HG03432 (cell line): ENCODE results near the gene ABCG4.

Source experiments
- ATAC-seq: cut with Tn5 transposase; IDR thresholded peaks from one replicate; pipeline ENCODE4 v1.9.1; 2021; ENCODE audit warnings: mild to moderate bottlenecking, moderate library complexity; ENCODE audit not compliant: unreplicated experiment

Gene ABCG4

DNA sequence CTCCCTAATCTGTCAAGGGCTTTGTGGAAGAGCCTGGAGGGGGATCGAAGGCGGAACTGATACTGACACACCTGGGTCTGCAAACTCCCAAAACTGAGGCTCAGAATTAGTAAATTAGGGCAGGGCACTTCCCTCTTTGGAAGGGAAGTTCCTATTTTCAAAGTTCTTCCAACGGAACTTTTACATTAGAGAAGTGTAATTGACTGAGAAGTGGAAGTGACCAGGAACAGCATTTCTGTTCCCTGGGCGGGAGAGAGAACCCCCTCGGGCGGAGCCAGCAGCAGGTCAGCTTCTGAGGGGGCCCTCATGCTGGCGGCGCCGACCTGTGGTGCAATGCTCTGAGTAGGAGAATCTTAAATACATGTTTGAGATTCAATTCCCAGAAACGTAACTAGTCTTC, 56.2 kb downstream of the ABCG4 start:
- ATAC-seq: no peak

DNA sequence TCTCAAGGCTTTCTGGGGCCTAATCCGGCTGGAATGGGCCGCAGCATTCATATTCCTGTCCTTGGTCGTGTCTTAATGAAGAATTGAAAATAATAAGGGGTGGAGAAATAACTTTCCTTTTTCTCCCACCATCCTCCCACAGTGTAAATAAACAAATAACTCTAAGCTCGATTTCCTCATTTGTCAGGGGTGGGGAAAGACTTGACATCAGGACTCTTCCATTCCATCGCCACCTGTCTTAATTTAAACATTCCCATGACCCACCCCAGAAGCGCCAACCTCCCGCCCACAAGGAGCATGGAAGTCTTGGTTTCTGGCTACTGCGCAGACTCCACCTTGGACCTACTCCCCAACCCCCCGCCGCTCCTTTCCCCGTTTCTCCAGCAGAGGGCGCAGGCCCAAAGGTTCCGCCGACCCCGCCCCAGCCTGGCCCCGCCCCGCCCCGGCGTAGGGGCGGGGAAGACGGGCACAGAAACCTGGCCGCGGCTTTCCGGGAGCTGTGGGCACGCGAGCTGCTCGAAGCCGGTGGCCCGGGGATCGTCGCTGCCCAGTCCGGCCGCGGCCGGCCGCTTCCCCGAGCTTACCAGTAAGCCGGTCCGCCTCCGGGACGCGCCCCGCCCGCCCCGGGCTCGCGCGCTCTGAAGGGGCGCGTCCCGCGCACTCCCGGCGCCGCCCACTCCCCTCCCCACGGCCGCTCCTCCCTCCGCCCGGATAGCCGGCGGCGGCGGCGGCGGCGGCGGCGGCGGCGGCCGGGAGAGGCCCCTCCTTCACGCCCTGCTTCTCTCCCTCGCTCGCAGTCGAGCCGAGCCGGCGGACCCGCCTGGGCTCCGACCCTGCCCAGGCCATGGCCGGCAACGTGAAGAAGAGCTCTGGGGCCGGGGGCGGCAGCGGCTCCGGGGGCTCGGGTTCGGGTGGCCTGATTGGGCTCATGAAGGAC, 57.0 kb downstream of the ABCG4 start, which contains the start of gene CBL:
Gene CBL, plus strand, starts transcription at position 766 of the 937 bp plus-strand sequence. Its CDS starts 79 bp downstream, at position 845.
- ATAC-seq: peak; percentile 86

DNA sequence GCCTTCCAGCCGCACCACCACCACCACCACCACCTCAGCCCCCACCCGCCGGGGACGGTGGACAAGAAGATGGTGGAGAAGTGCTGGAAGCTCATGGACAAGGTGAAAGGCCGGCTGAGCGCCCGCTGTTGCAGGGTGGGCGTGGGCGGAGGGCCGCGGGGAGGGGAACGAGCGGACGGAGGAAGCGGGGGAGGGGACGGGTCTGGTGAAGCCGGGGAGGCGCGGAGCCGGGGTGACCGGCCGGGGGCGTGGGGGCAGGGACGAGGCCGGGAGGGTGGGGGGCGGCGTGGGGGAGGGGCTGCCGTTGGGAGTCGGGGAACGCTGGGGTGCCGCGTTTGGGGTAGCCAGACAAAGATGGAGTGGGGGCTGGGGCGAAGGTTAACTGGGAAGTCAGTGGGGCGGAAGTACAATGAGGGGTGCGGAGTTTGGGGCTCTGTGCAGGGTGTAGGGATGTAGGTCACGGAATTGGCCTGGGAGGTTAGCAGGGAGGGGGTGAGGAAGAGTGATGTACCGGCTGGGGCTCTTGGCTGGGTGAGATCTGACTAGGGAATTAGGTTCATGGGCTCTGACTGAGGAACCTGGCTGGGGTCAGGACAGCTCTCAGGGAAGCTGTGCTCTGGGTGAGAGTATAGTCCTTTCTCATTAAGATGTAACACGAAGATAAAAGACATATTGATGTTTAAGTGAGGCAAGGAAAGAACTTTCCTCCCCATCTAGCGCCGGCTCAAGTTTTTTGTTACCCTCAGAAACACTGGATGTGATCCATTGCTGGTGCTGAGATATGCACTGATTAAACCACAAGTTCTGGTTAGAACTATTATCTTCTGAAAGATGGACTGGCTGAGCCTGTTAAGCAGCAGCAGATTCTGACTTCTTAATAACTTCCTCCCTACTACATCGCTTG, 57.9 kb downstream of the ABCG4 start:
- ATAC-seq: peak; percentile 38

DNA sequence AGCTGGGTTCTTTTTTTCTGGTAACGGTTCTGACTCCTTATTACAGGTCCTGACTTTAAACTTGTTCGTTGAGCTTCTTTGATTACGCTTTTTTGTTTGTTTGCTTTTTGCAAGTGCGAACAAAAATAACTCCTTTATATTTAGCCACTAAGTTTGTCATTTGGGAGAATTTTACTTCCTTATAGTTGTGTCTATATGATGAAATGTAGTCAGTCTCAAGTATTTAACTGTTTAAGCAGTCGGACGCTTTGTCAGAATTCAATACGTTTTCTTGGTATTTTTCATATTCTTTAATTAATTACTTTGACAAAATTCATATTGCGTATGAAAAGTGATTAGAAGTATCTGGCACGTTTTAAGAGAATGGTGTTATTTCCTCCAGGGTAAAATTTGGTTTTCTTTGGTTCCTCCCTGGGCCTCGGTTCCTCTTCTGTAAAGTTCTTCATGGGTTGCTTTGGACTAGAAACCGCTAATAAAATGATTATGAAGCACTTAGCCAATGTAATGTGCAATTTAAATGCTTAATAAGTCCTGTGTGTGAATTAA, 58.6 kb downstream of the ABCG4 start:
- no peak for ATAC-seq

DNA sequence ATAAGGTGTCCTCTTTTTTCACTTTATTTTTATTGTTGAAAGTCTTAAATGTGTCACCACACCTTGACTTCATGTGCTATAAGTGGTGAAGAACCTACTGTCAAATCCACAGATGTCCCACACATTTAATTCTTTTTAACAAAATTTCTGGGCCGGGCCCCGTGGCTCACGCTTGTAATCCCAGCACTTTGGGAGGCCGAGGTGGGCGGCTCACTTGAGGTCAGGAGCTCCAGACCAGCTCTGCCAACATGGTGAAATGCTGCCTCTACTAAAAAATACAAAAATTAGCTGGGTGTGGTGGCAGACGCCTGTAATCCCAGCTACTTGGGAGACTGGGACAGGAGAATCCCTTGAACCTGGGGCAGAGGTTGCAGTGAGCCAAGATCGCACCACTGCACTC, 60.3 kb downstream of the ABCG4 start:
- no peak for ATAC-seq

DNA sequence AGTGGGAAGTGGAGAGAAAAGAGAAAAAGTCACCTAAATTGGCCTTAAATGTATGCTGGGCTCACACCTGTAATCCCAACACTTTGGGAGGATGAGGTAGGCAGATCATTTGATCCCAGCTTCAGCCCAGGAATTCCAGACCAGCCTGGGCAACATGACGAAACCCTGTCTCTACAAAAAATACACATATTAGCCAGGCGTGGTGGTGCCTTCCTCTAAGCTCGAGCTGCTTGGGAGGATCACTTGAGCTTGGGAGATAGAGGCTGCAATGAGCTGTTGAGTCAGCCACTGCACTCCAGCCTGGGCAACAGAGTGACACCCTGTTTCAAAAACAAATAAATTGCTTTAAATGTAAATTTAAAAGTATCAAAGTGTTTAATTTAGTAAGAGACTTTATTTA, 61.2 kb downstream of the ABCG4 start:
- no peak for ATAC-seq
